HG03521 (cell line): ENCODE measurements around the gene NCOA1.
"Not testable (repeated sequence)": the region's sequence is repeated elsewhere in the genome, so short reads cannot be mapped to it uniquely, and the experiment has no call there.

Source experiments
- ATAC-seq: cut with Tn5 transposase; IDR thresholded peaks from one replicate; pipeline ENCODE4 v1.9.1; 2021; ENCODE audit warnings: mild to moderate bottlenecking, moderate library complexity; ENCODE audit not compliant: unreplicated experiment

The NCOA1 gene

GRCh38 chr2:24490690-24491541 is at the start of gene NCOA1:
TSS of gene NCOA1 (plus strand) at chr2:24491254. CDS start at chr2:24658678, 167,424 bp downstream.
- peak; percentile 63 for ATAC-seq

- no peak for ATAC-seq
These were observed 42.3 kb upstream of the NCOA1 start for GRCh38 chr2:24448797-24449196.

GRCh38 chr2:24449344-24449743 is 41.7 kb upstream of the NCOA1 start:
- ATAC-seq: no peak

GRCh38 chr2:24451805-24452501 is 39.1 kb upstream of the NCOA1 start:
- ATAC-seq: no peak

GRCh38 chr2:24452502-24452885 is 38.6 kb upstream of the NCOA1 start:
- no peak for ATAC-seq

GRCh38 chr2:24453379-24454073 is 37.5 kb upstream of the NCOA1 start:
- no peak for ATAC-seq

- ATAC-seq: no peak
These were observed 36.8 kb upstream of the NCOA1 start for GRCh38 chr2:24454294-24454693.

- no peak for ATAC-seq
These were observed 34.2 kb upstream of the NCOA1 start for GRCh38 chr2:24456599-24457556.

- ATAC-seq: no peak
These were observed 33.2 kb upstream of the NCOA1 start for GRCh38 chr2:24457696-24458386.

GRCh38 chr2:24459224-24460161 is 31.6 kb upstream of the NCOA1 start:
- no peak for ATAC-seq

GRCh38 chr2:24461685-24462084 is 29.4 kb upstream of the NCOA1 start:
- no peak for ATAC-seq

- ATAC-seq: no peak
These were observed 27.8 kb upstream of the NCOA1 start for GRCh38 chr2:24463271-24463670.

- no peak for ATAC-seq
These were observed 23.9 kb upstream of the NCOA1 start for GRCh38 chr2:24466871-24467870.

GRCh38 chr2:24468453-24468852 is 22.6 kb upstream of the NCOA1 start:
- ATAC-seq: not testable (repeated sequence)

GRCh38 chr2:24469148-24469650 is 21.9 kb upstream of the NCOA1 start:
- no peak for ATAC-seq

GRCh38 chr2:24471662-24472061 is 19.4 kb upstream of the NCOA1 start:
- no peak for ATAC-seq

- no peak for ATAC-seq
These were observed 18.6 kb upstream of the NCOA1 start for GRCh38 chr2:24472416-24472815.
